Ishikawa (cell line): ENCODE results near the gene ICA1.
A peak's percentile ranks its signal among the peaks of the same experiment; 100 is the strongest.

Experiments used
- CEBPB ChIP-seq: IDR thresholded peaks from 2 replicates; pipeline ENCODE4 v1.6.1; 2012
- CREB1 ChIP-seq: IDR thresholded peaks from 2 replicates; pipeline ENCODE4 v1.6.1; 2012; ENCODE audit warnings: low read depth
- EGR1 ChIP-seq: IDR thresholded peaks from 2 replicates; pipeline ENCODE4 v1.6.1; 2012
- EP300 ChIP-seq: IDR thresholded peaks from 2 replicates; pipeline ENCODE4 v1.6.1; 2012; ENCODE audit warnings: borderline replicate concordance
- FOXM1 ChIP-seq: IDR thresholded peaks from 2 replicates; pipeline ENCODE4 v1.6.1; 2012; ENCODE audit warnings: low read depth, borderline replicate concordance
- NFIC ChIP-seq: IDR thresholded peaks from 2 replicates; pipeline ENCODE4 v1.6.1; 2012
- RAD21 ChIP-seq: IDR thresholded peaks from 2 replicates; pipeline ENCODE4 v1.6.1; 2012; ENCODE audit warnings: low read depth
- TAF1 ChIP-seq: IDR thresholded peaks from 2 replicates; pipeline ENCODE4 v1.6.1; 2012; ENCODE audit warnings: low read depth, mild to moderate bottlenecking
- TCF12 ChIP-seq: IDR thresholded peaks from 2 replicates; pipeline ENCODE4 v1.6.1; 2012; ENCODE audit warnings: low read depth
- TEAD4 ChIP-seq: IDR thresholded peaks from 2 replicates; pipeline ENCODE4 v1.6.1; 2012
- YY1 ChIP-seq: IDR thresholded peaks from 2 replicates; pipeline ENCODE4 v1.6.1; 2012; ENCODE audit warnings: low read depth
- ZBTB7A ChIP-seq: IDR thresholded peaks from 2 replicates; pipeline ENCODE4 v1.6.1; 2012; ENCODE audit warnings: low read depth
- TF ChIP-seq, protein P1 (sequence below): IDR thresholded peaks from 2 replicates; pipeline ENCODE4 v1.6.1; 2012
- TF ChIP-seq, protein P2 (sequence below): IDR thresholded peaks from 2 replicates; pipeline ENCODE4 v1.6.1; 2012
- TF ChIP-seq, protein P3 (sequence below): IDR thresholded peaks from 2 replicates; pipeline ENCODE4 v1.6.1; 2012; ENCODE audit warnings: low read depth, mild to moderate bottlenecking

The ICA1 gene

DNA sequence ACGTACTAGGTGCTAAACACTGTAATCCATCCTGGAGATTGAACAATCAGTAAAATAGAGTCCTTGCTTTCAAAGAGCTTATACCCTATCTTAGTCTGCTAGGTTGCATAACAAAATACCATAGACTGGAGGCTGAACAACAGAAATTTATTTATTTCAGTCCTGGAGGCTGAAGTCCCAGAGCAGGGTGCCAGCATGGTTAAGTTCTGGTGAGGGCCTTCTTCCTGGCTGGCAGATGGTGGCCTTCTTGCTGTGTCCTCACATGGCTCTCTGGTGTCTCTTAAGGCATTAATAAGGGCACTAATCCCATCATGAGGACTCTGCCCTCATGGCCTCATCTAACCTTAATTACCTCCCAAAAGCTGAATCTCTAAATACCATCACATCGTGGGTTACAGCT is 43.1 kb upstream of the ICA1 start:
- TF ChIP-seq CEBPB (no peak), CREB1 (no peak), TAF1 (no peak), ZBTB7A (no peak), TCF12 (no peak), RAD21 (no peak), EP300 (no peak), FOXM1 (no peak), NFIC (no peak), YY1 (no peak), EGR1 (no peak), TEAD4 (no peak)
- TF ChIP-seq, protein P1, sequence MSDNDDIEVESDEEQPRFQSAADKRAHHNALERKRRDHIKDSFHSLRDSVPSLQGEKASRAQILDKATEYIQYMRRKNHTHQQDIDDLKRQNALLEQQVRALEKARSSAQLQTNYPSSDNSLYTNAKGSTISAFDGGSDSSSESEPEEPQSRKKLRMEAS = no peak
- TF ChIP-seq, protein P2, sequence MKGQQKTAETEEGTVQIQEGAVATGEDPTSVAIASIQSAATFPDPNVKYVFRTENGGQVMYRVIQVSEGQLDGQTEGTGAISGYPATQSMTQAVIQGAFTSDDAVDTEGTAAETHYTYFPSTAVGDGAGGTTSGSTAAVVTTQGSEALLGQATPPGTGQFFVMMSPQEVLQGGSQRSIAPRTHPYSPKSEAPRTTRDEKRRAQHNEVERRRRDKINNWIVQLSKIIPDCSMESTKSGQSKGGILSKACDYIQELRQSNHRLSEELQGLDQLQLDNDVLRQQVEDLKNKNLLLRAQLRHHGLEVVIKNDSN = no peak
- TF ChIP-seq, protein P3, sequence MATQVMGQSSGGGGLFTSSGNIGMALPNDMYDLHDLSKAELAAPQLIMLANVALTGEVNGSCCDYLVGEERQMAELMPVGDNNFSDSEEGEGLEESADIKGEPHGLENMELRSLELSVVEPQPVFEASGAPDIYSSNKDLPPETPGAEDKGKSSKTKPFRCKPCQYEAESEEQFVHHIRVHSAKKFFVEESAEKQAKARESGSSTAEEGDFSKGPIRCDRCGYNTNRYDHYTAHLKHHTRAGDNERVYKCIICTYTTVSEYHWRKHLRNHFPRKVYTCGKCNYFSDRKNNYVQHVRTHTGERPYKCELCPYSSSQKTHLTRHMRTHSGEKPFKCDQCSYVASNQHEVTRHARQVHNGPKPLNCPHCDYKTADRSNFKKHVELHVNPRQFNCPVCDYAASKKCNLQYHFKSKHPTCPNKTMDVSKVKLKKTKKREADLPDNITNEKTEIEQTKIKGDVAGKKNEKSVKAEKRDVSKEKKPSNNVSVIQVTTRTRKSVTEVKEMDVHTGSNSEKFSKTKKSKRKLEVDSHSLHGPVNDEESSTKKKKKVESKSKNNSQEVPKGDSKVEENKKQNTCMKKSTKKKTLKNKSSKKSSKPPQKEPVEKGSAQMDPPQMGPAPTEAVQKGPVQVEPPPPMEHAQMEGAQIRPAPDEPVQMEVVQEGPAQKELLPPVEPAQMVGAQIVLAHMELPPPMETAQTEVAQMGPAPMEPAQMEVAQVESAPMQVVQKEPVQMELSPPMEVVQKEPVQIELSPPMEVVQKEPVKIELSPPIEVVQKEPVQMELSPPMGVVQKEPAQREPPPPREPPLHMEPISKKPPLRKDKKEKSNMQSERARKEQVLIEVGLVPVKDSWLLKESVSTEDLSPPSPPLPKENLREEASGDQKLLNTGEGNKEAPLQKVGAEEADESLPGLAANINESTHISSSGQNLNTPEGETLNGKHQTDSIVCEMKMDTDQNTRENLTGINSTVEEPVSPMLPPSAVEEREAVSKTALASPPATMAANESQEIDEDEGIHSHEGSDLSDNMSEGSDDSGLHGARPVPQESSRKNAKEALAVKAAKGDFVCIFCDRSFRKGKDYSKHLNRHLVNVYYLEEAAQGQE = no peak

DNA sequence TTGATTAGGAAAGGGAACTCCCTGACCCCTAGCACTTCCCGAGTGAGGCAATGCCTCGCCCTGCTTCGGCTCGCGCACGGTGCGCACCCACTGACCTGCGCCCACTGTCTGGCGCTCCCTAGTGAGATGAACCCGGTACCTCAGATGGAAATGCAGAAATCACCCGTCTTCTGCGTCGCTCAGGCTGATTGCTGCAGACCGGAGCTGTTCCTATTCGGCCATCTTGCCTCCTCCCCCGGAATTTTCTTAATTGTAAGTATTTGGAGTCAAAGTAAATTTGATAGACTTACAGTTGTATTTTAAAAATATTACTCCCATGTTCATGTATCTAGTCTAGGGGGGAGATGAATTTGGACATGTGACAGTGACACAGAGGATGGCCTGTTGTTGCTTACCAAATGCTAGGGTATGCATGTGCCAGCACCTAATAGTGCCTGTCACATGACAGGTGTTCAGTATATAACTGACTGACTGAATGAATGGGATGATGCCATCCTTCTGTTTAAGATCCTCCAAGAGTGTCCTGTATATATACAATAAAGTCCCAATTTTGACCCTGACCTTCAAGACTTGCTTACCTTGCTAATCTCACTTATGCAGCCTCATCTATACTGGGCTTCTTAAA is 42.0 kb upstream of the ICA1 start:
- TF ChIP-seq, protein P1 = no peak
- TF ChIP-seq TEAD4 (no peak), RAD21 (no peak)
- TF ChIP-seq, protein P2 = no peak

DNA sequence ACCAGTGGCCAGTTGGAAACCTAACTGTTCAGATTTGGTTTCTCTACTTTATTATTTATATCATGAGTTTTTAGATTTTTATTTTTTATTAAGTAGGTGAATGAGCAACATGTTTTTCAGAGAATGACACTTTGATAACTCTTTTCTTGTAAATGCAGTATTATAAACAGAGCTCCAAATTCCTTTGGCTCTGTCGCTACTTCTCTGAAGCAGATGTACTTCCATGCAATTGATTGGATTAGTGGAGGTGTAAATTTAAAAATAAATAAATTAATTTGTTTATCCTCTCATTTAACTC is 34.3 kb upstream of the ICA1 start:
- TF ChIP-seq YY1 (no peak; the same call in 1 of the 2 replicates), RAD21 (no peak), TCF12 (no peak), NFIC (no peak), ZBTB7A (no peak), CREB1 (no peak), EGR1 (no peak), TAF1 (no peak), EP300 (no peak), CEBPB (no peak)
- TF ChIP-seq, protein P3 = no peak
- TF ChIP-seq, protein P1 = no peak

DNA sequence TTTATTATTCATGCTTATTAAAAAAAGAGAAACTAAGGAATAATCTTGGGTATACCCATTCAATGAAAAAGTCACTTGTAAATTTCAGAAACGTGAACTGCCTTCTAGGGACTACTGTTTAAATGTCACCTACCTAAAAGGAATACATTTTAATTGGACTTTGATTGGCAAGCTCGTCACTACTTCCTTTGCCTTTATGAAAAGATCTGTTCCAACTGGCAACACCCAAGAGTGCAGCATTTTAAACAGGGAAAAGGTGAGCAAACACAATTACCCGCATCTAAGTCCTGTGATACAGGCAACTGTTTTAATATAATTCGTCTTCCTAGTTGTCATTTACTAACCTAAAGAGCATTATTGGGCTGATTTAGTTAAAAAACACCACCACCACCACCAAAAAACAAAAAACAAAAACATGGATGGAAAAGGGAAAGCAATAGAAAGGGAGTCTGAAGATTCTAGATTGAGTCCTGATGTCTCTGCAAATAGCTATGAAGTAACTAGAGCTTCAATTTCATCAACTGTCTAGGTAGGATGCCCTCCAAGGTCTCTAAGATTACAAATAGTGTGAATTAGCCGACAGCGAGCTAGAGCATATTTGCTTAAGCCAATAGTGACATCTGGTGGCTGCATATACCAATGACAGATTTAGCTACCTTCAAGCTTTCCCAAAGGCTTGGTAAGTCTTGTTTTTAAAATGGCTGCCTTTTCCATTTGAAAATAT is 33.8 kb upstream of the ICA1 start:
- TF ChIP-seq, protein P1 = no peak
- TF ChIP-seq, protein P3 = no peak
- TF ChIP-seq EGR1 (no peak), TEAD4 (no peak), TAF1 (no peak), RAD21 (peak; percentile 91), NFIC (no peak), YY1 (peak; percentile 75), ZBTB7A (no peak)
- TF ChIP-seq, protein P2 = no peak
